Neural cell (in vitro differentiated cells): ENCODE measurements around the gene MACF1. TPM values are rescaled to one million over a fixed set of nuclear protein-coding genes. Genes with fewer than 3 reads are reported as not detected.

Experiments used
- H2AFZ ChIP-seq: fragments of 200-600, 300-800 bp; sonication (generic), shearing (Covaris generic); 2 replicates; pipeline ENCODE4 v1.6.0; 2014; ENCODE audit warnings: low read depth, mild to moderate bottlenecking, antibody characterized with exemption, low read length, moderate library complexity
- H3F3A ChIP-seq: fragments of 200-600 bp; shearing (Covaris generic); 2 replicates; pipeline ENCODE4 v1.6.1; 2016; ENCODE audit warnings: mild to moderate bottlenecking, moderate library complexity, mixed read lengths, antibody characterized with exemption, low read length; ENCODE audit not compliant: insufficient read depth, poor library complexity, severe bottlenecking
- H3K27ac ChIP-seq: fragments of 200-600, 300-800 bp; sonication (generic), shearing (Covaris generic); 2 replicates; pipeline ENCODE4 v1.5.1; 2014; ENCODE audit warnings: mild to moderate bottlenecking, low read length, moderate library complexity
- H3K27me3 ChIP-seq: fragments of 300-800, 200-600 bp; sonication (generic), shearing (Covaris generic); 2 replicates; pipeline ENCODE4 v1.6.0; 2014; ENCODE audit warnings: mild to moderate bottlenecking, low read depth, low read length, moderate library complexity; ENCODE audit not compliant: insufficient read depth
- H3K36me3 ChIP-seq: fragments of 300-800, 200-600 bp; sonication (generic), shearing (Covaris generic); 2 replicates; pipeline ENCODE4 v1.5.1; 2014; ENCODE audit warnings: mild to moderate bottlenecking, antibody characterized with exemption, low read length, moderate library complexity; ENCODE audit not compliant: insufficient read depth
- H3K4me2 ChIP-seq: fragments of 300-800, 200-600 bp; sonication (generic), shearing (Covaris generic); 2 replicates; pipeline ENCODE4 v1.6.0; 2014; ENCODE audit warnings: mild to moderate bottlenecking, low read length
- H3K4me3 ChIP-seq: fragments of 300-800, 200-600 bp; sonication (generic), shearing (Covaris generic); 2 replicates; pipeline ENCODE4 v1.5.1; 2014; ENCODE audit warnings: mild to moderate bottlenecking, low read length, moderate library complexity
- H3K79me2 ChIP-seq: fragments of 200-600 bp; shearing (Covaris generic); replicated peaks from 2 replicates; pipeline ENCODE4 v1.6.0; 2014; ENCODE audit warnings: mild to moderate bottlenecking, low read length, moderate library complexity; ENCODE audit not compliant: insufficient read depth
- H3K9ac ChIP-seq: fragments of 300-800, 200-600 bp; sonication (generic), shearing (Covaris generic); 2 replicates; pipeline ENCODE4 v1.6.1; 2016; ENCODE audit warnings: mild to moderate bottlenecking, low read length, mixed read lengths
- H3K9me2 ChIP-seq: fragments of 200-600 bp; shearing (Covaris generic); 2 replicates; pipeline ENCODE4 v1.6.1; 2016; ENCODE audit warnings: mild to moderate bottlenecking, low read length, mixed read lengths; ENCODE audit not compliant: insufficient read depth
- H3K9me3 ChIP-seq: fragments of 200-600, 300-800 bp; sonication (generic), shearing (Covaris generic); 2 replicates; pipeline ENCODE4 v1.6.1; 2016; ENCODE audit warnings: mild to moderate bottlenecking, mixed run types, low read length, moderate library complexity, mixed read lengths
- H4K20me1 ChIP-seq: fragments of 200-600 bp; shearing (Covaris generic); 2 replicates; pipeline ENCODE4 v1.6.1; 2016; ENCODE audit warnings: mild to moderate bottlenecking, mixed run types; ENCODE audit not compliant: insufficient read depth
- CTCF ChIP-seq: fragments of 450-650 bp; IDR thresholded peaks from 2 replicates; pipeline ENCODE4 v1.5.1; 2014; ENCODE audit warnings: antibody characterized with exemption, mild to moderate bottlenecking, moderate library complexity; ENCODE audit not compliant: poor library complexity, severe bottlenecking
- EP300 ChIP-seq: fragments of 450-650 bp; conservative IDR thresholded peaks from 2 replicates; pipeline ENCODE4 v1.6.1; 2014; ENCODE audit warnings: antibody characterized with exemption, mild to moderate bottlenecking, moderate library complexity; ENCODE audit not compliant: poor library complexity, severe bottlenecking
- EZH2 ChIP-seq: fragments of 200-600, 300-800 bp; shearing (Covaris generic), sonication (generic); IDR thresholded peaks from 2 replicates; pipeline ENCODE4 v1.6.1; 2014; ENCODE audit warnings: antibody characterized with exemption, low read length, borderline replicate concordance, mild to moderate bottlenecking; ENCODE audit not compliant: insufficient read depth, poor library complexity, severe bottlenecking
- MXI1 ChIP-seq: fragments of 450-650 bp; conservative IDR thresholded peaks from 2 replicates; pipeline ENCODE4 v1.6.1; 2014; ENCODE audit warnings: antibody characterized with exemption, mild to moderate bottlenecking; ENCODE audit not compliant: poor library complexity, severe bottlenecking
- POLR2AphosphoS5 ChIP-seq: IDR thresholded peaks from 2 replicates; pipeline ENCODE4 v1.6.1; 2012
- RAD21 ChIP-seq: fragments of 450-650 bp; conservative IDR thresholded peaks from 2 replicates; pipeline ENCODE4 v1.6.1; 2014; ENCODE audit warnings: antibody characterized with exemption, mild to moderate bottlenecking, moderate library complexity
- REST ChIP-seq: IDR thresholded peaks from 2 replicates; pipeline ENCODE4 v1.6.1; 2012; ENCODE audit warnings: borderline replicate concordance
- SMC3 ChIP-seq: fragments of 450-650 bp; conservative IDR thresholded peaks from 2 replicates; pipeline ENCODE4 v1.6.1; 2014; ENCODE audit warnings: antibody characterized with exemption, mild to moderate bottlenecking, moderate library complexity; ENCODE audit not compliant: poor library complexity
- TAF1 ChIP-seq: IDR thresholded peaks from 2 replicates; pipeline ENCODE4 v1.6.1; 2012; ENCODE audit warnings: low read depth
- polyA plus RNA-seq: library from polyadenylated mRNA; depleted of rRNA; stranded (reverse); fragments of >200 nt; gene quantifications from 2 replicates; pipeline ENCODE4 v1.2.3, GENCODE V29; 2014

The MACF1 gene
- polyA plus RNA-seq, 1 donor from 2014 or later = 176 TPM

GRCh38 chr1:39404876-39405275, 200.4 kb downstream of the MACF1 start:
- H3K4me3 ChIP-seq = no peak overlapping the region
- H3K9ac ChIP-seq = no peak overlapping the region
- H3K27me3 ChIP-seq = no peaks in the 10 kb centered on the region
- no peaks in the 10 kb centered on the region for H4K20me1 ChIP-seq
- TF ChIP-seq RAD21 (no peak), TAF1 (no peak), POLR2AphosphoS5 (no peak), EZH2 (no peak), EP300 (no peak), CTCF (no peak), SMC3 (no peak), REST (no peak), MXI1 (no peak)
- H3K79me2 ChIP-seq = peaks cover 7% of the 10 kb centered on the region
- H2AFZ ChIP-seq = no peak overlapping the region
- no peak overlapping the region for H3K4me2 ChIP-seq
- H3K9me2 ChIP-seq = no peaks in the 10 kb centered on the region
- no peaks in the 10 kb centered on the region for H3F3A ChIP-seq
- no peaks in the 10 kb centered on the region for H3K9me3 ChIP-seq
- H3K36me3 ChIP-seq = no peaks in the 10 kb centered on the region
- H3K27ac ChIP-seq = no peak overlapping the region

- H3K4me3 ChIP-seq = no peak overlapping the region
- no peaks in the 10 kb centered on the region for H3K36me3 ChIP-seq
- no peaks in the 10 kb centered on the region for H3K9me3 ChIP-seq
- TF ChIP-seq EP300 (no peak), REST (no peak), TAF1 (no peak), CTCF (no peak), RAD21 (no peak), MXI1 (no peak)
- H3K27ac ChIP-seq = no peak overlapping the region
- no peaks in the 10 kb centered on the region for H3K9me2 ChIP-seq
- no peak overlapping the region for H2AFZ ChIP-seq
- no peaks in the 10 kb centered on the region for H3F3A ChIP-seq
- H3K79me2 ChIP-seq = peaks cover 12% of the 10 kb centered on the region
- peaks cover 2% of the 10 kb centered on the region for H4K20me1 ChIP-seq
- no peaks in the 10 kb centered on the region for H3K27me3 ChIP-seq
- H3K9ac ChIP-seq = no peak overlapping the region
- no peak overlapping the region for H3K4me2 ChIP-seq
Observed at GRCh38 chr1:39405358-39405757, 200.9 kb downstream of the MACF1 start.
